ENCODE results near the gene ARMH4.
A peak's percentile ranks its signal among the peaks of the same experiment; 100 is the strongest.

ARMH4 gene, protein sequence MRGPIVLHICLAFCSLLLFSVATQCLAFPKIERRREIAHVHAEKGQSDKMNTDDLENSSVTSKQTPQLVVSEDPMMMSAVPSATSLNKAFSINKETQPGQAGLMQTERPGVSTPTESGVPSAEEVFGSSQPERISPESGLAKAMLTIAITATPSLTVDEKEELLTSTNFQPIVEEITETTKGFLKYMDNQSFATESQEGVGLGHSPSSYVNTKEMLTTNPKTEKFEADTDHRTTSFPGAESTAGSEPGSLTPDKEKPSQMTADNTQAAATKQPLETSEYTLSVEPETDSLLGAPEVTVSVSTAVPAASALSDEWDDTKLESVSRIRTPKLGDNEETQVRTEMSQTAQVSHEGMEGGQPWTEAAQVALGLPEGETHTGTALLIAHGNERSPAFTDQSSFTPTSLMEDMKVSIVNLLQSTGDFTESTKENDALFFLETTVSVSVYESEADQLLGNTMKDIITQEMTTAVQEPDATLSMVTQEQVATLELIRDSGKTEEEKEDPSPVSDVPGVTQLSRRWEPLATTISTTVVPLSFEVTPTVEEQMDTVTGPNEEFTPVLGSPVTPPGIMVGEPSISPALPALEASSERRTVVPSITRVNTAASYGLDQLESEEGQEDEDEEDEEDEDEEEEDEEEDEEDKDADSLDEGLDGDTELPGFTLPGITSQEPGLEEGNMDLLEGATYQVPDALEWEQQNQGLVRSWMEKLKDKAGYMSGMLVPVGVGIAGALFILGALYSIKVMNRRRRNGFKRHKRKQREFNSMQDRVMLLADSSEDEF

DNA sequence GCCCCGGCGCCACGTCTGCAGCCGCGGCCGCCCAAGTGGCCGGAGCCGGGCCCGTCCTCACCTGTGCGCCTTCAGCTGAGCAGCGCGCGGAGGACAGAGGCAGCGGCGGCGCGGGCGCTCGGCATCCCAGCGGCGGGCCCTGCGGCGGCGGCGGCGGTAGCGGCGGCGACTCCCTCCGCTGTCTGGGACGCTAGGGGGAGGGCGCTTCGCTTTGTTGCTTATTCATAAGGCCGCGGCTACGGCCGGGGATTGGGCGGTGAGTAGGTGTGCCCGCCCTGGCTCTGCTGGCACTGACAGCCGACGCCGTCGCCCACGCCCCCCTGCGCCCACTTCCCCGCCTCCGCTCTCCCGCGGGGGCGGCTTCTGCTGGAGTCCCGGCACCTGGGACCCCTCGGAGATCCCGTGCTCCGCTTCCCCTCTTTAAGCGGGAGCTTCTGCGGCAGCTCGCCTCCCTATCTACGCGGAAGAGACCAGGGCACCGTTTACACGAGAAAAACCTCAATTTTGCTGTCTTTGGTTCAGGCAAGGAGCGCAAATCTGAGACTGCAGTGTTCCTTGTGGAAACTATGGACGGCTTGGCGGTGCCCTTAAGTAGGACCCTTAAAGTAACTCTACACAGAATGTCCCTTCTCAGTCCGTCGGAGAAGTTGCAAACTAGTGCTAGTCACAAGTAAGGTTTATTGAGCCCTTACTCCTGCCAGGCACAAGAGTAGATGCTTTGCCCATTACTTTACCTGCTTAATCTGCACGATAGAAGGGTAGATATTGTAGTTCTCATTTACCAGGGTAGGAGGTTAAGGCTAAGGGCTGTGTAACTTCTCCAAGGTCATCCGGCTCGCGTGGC is at the start of gene ARMH4:
Gene ARMH4 (minus strand): TSS at position 200 of the 844 bp plus-strand sequence. CDS start 12,855 bp downstream, outside the sequence.
- peak within 1 kb of the TSS; percentile 44; the same call in 1 of the 2 replicates for H3K27ac ChIP-seq

DNA sequence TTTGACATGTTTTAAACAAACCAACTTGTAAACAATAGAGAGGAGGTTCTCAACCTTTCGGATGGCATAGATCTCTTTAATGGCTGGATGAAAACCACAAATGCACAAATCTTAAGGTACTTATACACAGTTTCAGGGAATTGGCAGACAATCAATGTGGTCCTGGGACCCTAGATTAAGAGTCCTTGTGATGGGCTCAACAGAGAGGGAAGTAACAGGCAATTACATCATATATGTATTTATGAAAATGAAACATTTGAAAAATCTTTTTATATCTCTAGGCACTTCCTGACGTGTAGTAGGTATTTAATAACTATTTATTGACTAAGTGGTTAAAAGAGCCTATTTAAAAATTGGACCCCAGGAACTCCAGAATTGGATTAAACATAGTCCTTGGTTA is 48.8 kb upstream of the ARMH4 start:
- TF ChIP-seq, protein P1, sequence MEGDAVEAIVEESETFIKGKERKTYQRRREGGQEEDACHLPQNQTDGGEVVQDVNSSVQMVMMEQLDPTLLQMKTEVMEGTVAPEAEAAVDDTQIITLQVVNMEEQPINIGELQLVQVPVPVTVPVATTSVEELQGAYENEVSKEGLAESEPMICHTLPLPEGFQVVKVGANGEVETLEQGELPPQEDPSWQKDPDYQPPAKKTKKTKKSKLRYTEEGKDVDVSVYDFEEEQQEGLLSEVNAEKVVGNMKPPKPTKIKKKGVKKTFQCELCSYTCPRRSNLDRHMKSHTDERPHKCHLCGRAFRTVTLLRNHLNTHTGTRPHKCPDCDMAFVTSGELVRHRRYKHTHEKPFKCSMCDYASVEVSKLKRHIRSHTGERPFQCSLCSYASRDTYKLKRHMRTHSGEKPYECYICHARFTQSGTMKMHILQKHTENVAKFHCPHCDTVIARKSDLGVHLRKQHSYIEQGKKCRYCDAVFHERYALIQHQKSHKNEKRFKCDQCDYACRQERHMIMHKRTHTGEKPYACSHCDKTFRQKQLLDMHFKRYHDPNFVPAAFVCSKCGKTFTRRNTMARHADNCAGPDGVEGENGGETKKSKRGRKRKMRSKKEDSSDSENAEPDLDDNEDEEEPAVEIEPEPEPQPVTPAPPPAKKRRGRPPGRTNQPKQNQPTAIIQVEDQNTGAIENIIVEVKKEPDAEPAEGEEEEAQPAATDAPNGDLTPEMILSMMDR (conservative IDR thresholded peaks at IDR 0.05) = no peak
- H3K27ac ChIP-seq = peak overlapping the region; percentile 87

More for the DNA sequence above, at the start of gene ARMH4:
- TF ChIP-seq, protein P1 (conservative IDR thresholded peaks at IDR 0.05) = 0 out of 2 replicates have a peak, but pooled peaks have one; percentile 13

DNA sequence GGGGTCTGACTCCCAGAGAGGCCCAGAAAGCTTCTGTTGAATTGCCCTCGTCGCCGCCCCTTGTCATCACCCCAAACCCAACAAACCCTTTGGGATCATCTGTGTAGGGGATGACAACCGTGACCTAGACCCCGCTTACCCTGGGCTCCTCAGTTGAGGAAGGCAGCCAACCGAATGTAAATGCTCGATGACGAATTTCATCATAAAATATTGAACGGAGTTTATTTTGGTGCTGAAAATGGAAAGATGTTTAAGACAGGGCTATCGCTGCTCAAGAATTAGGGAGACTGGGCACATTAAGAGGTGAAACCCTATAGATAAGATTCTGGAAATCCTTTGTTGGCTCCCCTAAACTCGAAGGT is 48.4 kb upstream of the ARMH4 start:
- peak overlapping the region; percentile 87 for H3K27ac ChIP-seq
- TF ChIP-seq, protein P1 (conservative IDR thresholded peaks at IDR 0.05) = no peak

DNA sequence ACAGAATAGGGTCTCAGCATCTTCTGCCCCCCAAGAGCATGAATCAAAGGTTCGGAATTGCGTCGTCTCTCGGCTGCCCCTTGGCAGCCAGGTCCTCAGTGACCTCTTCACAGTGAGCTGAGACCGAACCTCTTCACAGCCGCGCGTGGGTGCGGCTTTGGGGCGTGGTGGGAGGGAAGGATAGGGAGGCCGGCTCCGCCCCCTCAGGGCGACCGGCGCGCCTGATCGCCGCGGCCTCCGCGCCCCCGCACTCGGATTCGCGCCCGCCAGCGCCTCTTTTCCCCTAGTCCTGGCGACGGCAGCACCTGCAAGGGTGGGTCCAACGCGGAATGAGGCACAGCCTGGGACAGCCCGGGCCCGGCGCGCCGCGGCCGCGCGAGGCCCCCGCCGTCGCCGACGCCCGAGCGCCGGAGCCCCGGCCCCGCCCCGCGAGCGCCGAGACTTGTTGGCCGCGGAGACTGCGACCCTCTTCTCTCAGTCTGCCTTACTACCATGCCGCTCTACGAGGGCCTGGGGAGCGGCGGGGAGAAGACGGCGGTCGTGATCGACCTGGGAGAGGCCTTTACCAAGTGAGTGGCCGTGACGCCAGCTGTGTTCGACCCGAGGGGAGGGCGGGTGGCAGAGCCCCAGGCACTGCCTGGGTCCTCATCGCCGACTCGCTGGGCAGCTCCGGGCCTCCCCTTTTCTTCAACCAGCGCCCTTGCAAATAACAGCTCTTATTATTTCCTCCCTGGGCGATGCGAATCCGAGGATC is 47.9 kb upstream of the ARMH4 start, which contains the start of gene ACTR10:
Gene ACTR10 (plus strand): TSS at position 424 of the 754 bp plus-strand sequence. CDS start 69 bp downstream, at position 493.
- TF ChIP-seq, protein P1 (conservative IDR thresholded peaks at IDR 0.05) = no peak

DNA sequence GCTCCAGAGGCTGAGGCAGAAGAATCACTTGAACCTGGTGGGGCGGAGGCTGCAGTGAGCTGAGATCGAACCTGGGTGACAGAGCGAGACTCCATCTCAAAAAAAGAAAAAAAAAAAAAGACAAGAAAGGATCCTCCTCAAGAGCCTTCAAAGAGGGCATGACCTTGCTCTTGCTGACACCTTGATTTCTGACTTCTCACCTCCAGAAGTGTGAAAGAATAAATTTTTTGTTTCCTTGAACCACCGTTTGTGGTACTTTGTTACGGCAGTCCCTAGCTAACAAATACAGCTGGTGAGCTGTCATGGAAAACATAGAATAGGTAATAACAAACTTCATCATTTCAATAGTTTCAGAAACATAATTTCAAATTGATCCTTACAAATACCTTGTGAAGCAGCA is 46.1 kb upstream of the ARMH4 start:
- H3K27ac ChIP-seq = no peak overlapping the region
- TF ChIP-seq, protein P1 (conservative IDR thresholded peaks at IDR 0.05) = no peak

More for the DNA sequence above, 47.9 kb upstream of the ARMH4 start, which contains the start of gene ACTR10:
- H3K27ac ChIP-seq = peak within 1 kb of the TSS; percentile 87

DNA sequence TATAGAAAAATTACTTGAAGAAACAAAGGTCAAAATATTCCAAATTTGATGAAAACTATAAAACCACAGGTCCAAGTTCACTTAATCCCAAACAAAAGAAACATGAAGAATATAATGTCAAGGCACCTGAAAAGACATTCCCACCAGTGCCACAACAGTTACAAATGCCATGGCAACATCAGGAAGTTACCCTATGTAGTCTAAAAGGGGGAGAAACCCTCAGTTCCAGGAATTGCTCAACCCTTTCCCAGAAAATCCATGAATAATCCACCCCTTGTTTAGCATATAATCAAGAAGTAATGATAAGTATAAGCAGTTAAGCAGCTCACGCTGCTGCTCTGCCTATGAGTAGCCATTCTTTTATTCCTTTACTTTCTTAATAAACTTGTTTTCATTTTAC is 44.2 kb upstream of the ARMH4 start:
- TF ChIP-seq, protein P1 (conservative IDR thresholded peaks at IDR 0.05) = no peak
- H3K27ac ChIP-seq = no peak overlapping the region

All from VCaP (cell line).